ENCODE results near the gene NDUFA3.

Gene NDUFA3

GRCh38 chr19:54141356-54141755 lies 38.7 kb downstream of the NDUFA3 start:
- no peak for DNase-seq

GRCh38 chr19:54142166-54142780 lies 39.6 kb downstream of the NDUFA3 start:
- no peak for DNase-seq

GRCh38 chr19:54145541-54146158 lies 43.0 kb downstream of the NDUFA3 start:
- no peak for DNase-seq

- no peak for DNase-seq
These were observed 45.0 kb downstream of the NDUFA3 start for GRCh38 chr19:54147676-54148075.

- no peak for DNase-seq
These were observed 45.5 kb downstream of the NDUFA3 start for GRCh38 chr19:54148158-54148557.

GRCh38 chr19:54149021-54149812 lies 46.6 kb downstream of the NDUFA3 start:
- no peak for DNase-seq

- no peak for DNase-seq
These were observed 48.8 kb downstream of the NDUFA3 start for GRCh38 chr19:54151362-54152035.

GRCh38 chr19:54152267-54152666 lies 49.6 kb downstream of the NDUFA3 start:
- DNase-seq = no peak

GRCh38 chr19:54152878-54153524 lies 50.3 kb downstream of the NDUFA3 start:
- no peak for DNase-seq

- DNase-seq = no peak
These were observed 51.2 kb downstream of the NDUFA3 start for GRCh38 chr19:54153731-54154326.

GRCh38 chr19:54154603-54155345 lies 52.1 kb downstream of the NDUFA3 start:
- no peak for DNase-seq

- no peak for DNase-seq
These were observed 53.0 kb downstream of the NDUFA3 start for GRCh38 chr19:54155694-54156093.

- no peak for DNase-seq
These were observed 53.8 kb downstream of the NDUFA3 start for GRCh38 chr19:54156490-54156889.

- no peak for DNase-seq
These were observed 54.3 kb downstream of the NDUFA3 start for GRCh38 chr19:54156953-54157352.
